Stomach (tissue), 4 donors: ENCODE measurements around the gene GLCE.

Source experiments
- POLR2A ChIP-seq, 4 donors: fragments of 450-650 bp; IDR thresholded peaks; one replicate each; pipeline ENCODE4 v1.6.1; 2016; ENCODE audit warnings: antibody characterized with exemption in 4 of 4, control low read depth in 2 of 4, mild to moderate bottlenecking in 1 of 4, moderate library complexity in 1 of 4
- TF ChIP-seq, protein P1 (sequence below), 7 experiments: fragments of 450-650 bp in 4 of 7; fragments of 200-600 bp in 3 of 7; sonication (generic) in 3 of 7; IDR thresholded peaks; one replicate each; pipeline ENCODE4 v1.5.1; 2016 to 2019; ENCODE audit warnings: antibody characterized with exemption in 7 of 7, control low read depth in 2 of 7, mild to moderate bottlenecking in 1 of 7

DNA sequence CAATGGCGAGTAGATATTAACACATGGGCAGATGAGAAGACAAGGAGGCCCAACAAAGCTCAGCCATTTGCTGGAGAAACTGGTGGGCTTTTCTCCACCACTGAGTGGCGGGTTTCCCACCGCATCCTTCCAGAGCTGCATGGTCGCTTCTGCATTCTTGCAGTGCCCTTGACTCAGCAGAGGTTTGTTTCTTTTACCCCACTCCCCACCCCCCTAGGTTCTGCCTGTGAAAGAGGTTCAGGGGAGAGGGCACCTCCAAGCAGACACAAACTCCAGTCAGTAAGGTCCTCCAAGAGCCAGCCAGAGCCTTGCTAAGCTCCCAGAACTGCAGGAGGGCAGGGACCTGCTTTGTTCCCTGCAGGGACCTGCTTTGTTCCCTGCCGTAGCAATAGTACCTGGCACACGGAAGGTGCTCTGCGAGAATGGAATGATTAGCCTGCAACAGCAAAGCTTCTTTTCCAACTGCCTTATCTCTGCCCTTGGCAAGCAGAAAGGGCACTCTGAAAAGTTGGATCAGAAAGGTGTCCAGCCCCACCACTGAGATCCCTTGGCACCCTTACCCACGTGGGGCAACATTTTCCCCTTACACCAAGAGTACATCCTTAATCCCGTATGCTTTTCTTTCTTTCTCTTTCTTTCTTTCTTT lies 139.6 kb downstream of the GLCE start:
- TF ChIP-seq, protein P1, sequence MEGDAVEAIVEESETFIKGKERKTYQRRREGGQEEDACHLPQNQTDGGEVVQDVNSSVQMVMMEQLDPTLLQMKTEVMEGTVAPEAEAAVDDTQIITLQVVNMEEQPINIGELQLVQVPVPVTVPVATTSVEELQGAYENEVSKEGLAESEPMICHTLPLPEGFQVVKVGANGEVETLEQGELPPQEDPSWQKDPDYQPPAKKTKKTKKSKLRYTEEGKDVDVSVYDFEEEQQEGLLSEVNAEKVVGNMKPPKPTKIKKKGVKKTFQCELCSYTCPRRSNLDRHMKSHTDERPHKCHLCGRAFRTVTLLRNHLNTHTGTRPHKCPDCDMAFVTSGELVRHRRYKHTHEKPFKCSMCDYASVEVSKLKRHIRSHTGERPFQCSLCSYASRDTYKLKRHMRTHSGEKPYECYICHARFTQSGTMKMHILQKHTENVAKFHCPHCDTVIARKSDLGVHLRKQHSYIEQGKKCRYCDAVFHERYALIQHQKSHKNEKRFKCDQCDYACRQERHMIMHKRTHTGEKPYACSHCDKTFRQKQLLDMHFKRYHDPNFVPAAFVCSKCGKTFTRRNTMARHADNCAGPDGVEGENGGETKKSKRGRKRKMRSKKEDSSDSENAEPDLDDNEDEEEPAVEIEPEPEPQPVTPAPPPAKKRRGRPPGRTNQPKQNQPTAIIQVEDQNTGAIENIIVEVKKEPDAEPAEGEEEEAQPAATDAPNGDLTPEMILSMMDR (IDR thresholded peaks at IDR 0.05), result no peak
- no peak for TF ChIP-seq POLR2A (IDR thresholded peaks at IDR 0.05)
